H9 (cell line): ENCODE measurements around the gene SPEF2. TPM values are rescaled to one million over a fixed set of nuclear protein-coding genes. Genes with fewer than 3 reads are reported as not detected.

ENCODE experiments used
- DNase-seq: peaks from one replicate; pipeline ENCODE4 v3.0.0-alpha.2; 2017
- H2AFZ ChIP-seq: one replicate; pipeline ENCODE4 v1.6.1; 2013; ENCODE audit warnings: mild to moderate bottlenecking, low read length, control low read depth, moderate library complexity
- H2AK5ac ChIP-seq: 2 replicates; pipeline ENCODE4 v1.6.1; 2013; ENCODE audit warnings: low read length, control low read depth, mixed read lengths; ENCODE audit not compliant: insufficient read length
- H2BK120ac ChIP-seq: one replicate; pipeline ENCODE4 v1.6.1; 2013; ENCODE audit warnings: low read depth, mild to moderate bottlenecking, low read length, control low read depth, inconsistent platforms; ENCODE audit not compliant: poor library complexity, severe bottlenecking
- H2BK12ac ChIP-seq: 2 replicates; pipeline ENCODE4 v1.6.1; 2013; ENCODE audit warnings: low read length, control low read depth, mixed read lengths, low read depth; ENCODE audit not compliant: insufficient read length
- H2BK15ac ChIP-seq: 2 replicates; pipeline ENCODE4 v1.6.1; 2013; ENCODE audit warnings: low read depth, low read length, control low read depth
- H2BK20ac ChIP-seq: one replicate; pipeline ENCODE4 v1.6.1; 2013; ENCODE audit warnings: low read depth, mild to moderate bottlenecking, low read length, control low read depth, inconsistent platforms; ENCODE audit not compliant: poor library complexity, severe bottlenecking
- H2BK5ac ChIP-seq: 2 replicates; pipeline ENCODE4 v1.6.1; 2013; ENCODE audit warnings: low read length, control low read depth, mixed read lengths; ENCODE audit not compliant: insufficient read length
- H3K14ac ChIP-seq: 2 replicates; pipeline ENCODE4 v1.6.1; 2013; ENCODE audit warnings: low read length, control low read depth; ENCODE audit not compliant: insufficient read depth
- H3K18ac ChIP-seq: 2 replicates; pipeline ENCODE4 v1.6.1; 2013; ENCODE audit warnings: low read depth, mild to moderate bottlenecking, mixed read lengths, low read length, control low read depth; ENCODE audit not compliant: insufficient read length
- H3K23ac ChIP-seq: 2 replicates; pipeline ENCODE4 v1.6.1; 2013; ENCODE audit warnings: low read length, control low read depth, mixed read lengths, low read depth; ENCODE audit not compliant: insufficient read length
- H3K23me2 ChIP-seq: 2 replicates; pipeline ENCODE4 v1.6.1; 2013; ENCODE audit warnings: low read depth, mild to moderate bottlenecking, mixed read lengths, low read length, control low read depth; ENCODE audit not compliant: insufficient read length, poor library complexity, severe bottlenecking
- H3K27ac ChIP-seq: 2 replicates; pipeline ENCODE4 v1.5.1; 2013; ENCODE audit warnings: low read length, control low read depth, mixed read lengths, low read depth; ENCODE audit not compliant: insufficient read length
- H3K27me3 ChIP-seq: 2 replicates; pipeline ENCODE4 v1.6.1; 2013; ENCODE audit warnings: low read length, control low read depth, inconsistent platforms; ENCODE audit not compliant: insufficient read depth
- H3K4ac ChIP-seq: 2 replicates; pipeline ENCODE4 v1.6.1; 2013; ENCODE audit warnings: low read depth, mild to moderate bottlenecking, control low read depth, inconsistent platforms, low read length, moderate library complexity
- H3K4me1 ChIP-seq: 2 replicates; pipeline ENCODE4 v1.6.1; 2013; ENCODE audit warnings: low read length, control low read depth, inconsistent platforms; ENCODE audit not compliant: insufficient read depth
- H3K4me2 ChIP-seq: 2 replicates; pipeline ENCODE4 v1.6.1; 2013; ENCODE audit warnings: low read length, control low read depth, mixed read lengths; ENCODE audit not compliant: insufficient read length, insufficient read depth
- H3K56ac ChIP-seq: 2 replicates; pipeline ENCODE4 v1.6.1; 2013; ENCODE audit warnings: low read depth, mild to moderate bottlenecking, mixed read lengths, low read length, control low read depth; ENCODE audit not compliant: insufficient read length
- H3K79me1 ChIP-seq: 2 replicates; pipeline ENCODE4 v1.6.1; 2013; ENCODE audit warnings: low read depth, mild to moderate bottlenecking, moderate library complexity, low read length, control low read depth, inconsistent platforms; ENCODE audit not compliant: insufficient read depth, poor library complexity, severe bottlenecking
- H3K79me2 ChIP-seq: 2 replicates; pipeline ENCODE4 v1.6.1; 2013; ENCODE audit warnings: low read length, control low read depth, inconsistent platforms; ENCODE audit not compliant: insufficient read depth
- H3K9ac ChIP-seq: 2 replicates; pipeline ENCODE4 v1.6.1; 2013; ENCODE audit warnings: low read length, control low read depth, mixed read lengths; ENCODE audit not compliant: insufficient read length; ENCODE audit errors: extremely low read depth
- H3K9me3 ChIP-seq: one replicate; pipeline ENCODE4 v1.6.1; 2013; ENCODE audit warnings: low read depth, low read length, inconsistent platforms; ENCODE audit not compliant: control insufficient read depth
- H3T11ph ChIP-seq: one replicate; pipeline ENCODE4 v1.6.1; 2013; ENCODE audit warnings: mild to moderate bottlenecking, low read length, control low read depth, inconsistent platforms
- H4K20me1 ChIP-seq: one replicate; pipeline ENCODE4 v1.6.1; 2013; ENCODE audit not compliant: control insufficient read depth, insufficient read length, insufficient read depth
- H4K5ac ChIP-seq: 2 replicates; pipeline ENCODE4 v1.6.1; 2013; ENCODE audit warnings: low read depth, mild to moderate bottlenecking, mixed read lengths, low read length, control low read depth; ENCODE audit not compliant: insufficient read length
- H4K8ac ChIP-seq: replicated peaks from 2 replicates; pipeline ENCODE4 v1.6.1; 2013; ENCODE audit warnings: low read length, control low read depth, mixed read lengths, low read depth; ENCODE audit not compliant: insufficient read length
- H4K91ac ChIP-seq: 2 replicates; pipeline ENCODE4 v1.6.1; 2013; ENCODE audit warnings: low read depth, mild to moderate bottlenecking, moderate library complexity, mixed read lengths, low read length, control low read depth; ENCODE audit not compliant: insufficient read length
- H3K27ac Mint-ChIP-seq, 3 experiments: 2 replicates in 2 of 3; 3 replicates in 1 of 3; pipeline ENCODE4 v1.8.0; 2020 to 2021; ENCODE audit warnings: mixed read lengths in 3 of 3, mild to moderate bottlenecking in 1 of 3, moderate library complexity in 1 of 3
- H3K27me3 Mint-ChIP-seq: 2 replicates; pipeline ENCODE4 v1.8.0; 2021; ENCODE audit warnings: low read depth, mild to moderate bottlenecking, moderate library complexity, mixed read lengths
- H3K36me3 Mint-ChIP-seq, 3 experiments: 2 replicates in 2 of 3; 3 replicates in 1 of 3; pipeline ENCODE4 v1.8.0; 2020 to 2021; ENCODE audit warnings: low read depth in 3 of 3, mixed read lengths in 3 of 3; ENCODE audit not compliant: insufficient read depth in 1 of 3
- H3K4me1 Mint-ChIP-seq, 2 experiments: 2 replicates each; pipeline ENCODE4 v1.8.0; 2020; ENCODE audit warnings: mixed read lengths in 2 of 2
- H3K4me3 Mint-ChIP-seq, 2 experiments: 2 replicates in 1 of 2; 3 replicates in 1 of 2; pipeline ENCODE4 v1.8.0; 2020 to 2021; ENCODE audit warnings: mild to moderate bottlenecking in 2 of 2, mixed read lengths in 2 of 2, moderate library complexity in 1 of 2
- H3K9me3 Mint-ChIP-seq, 2 experiments: 2 replicates in 1 of 2; 3 replicates in 1 of 2; pipeline ENCODE4 v1.8.0; 2020; ENCODE audit warnings: mild to moderate bottlenecking in 2 of 2, mixed read lengths in 2 of 2, moderate library complexity in 1 of 2
- CTCF ChIP-seq: fragments of 200-600 bp; sonication (generic); conservative IDR thresholded peaks from 3 replicates; pipeline ENCODE4 v1.8.0; 2021; ENCODE audit warnings: antibody characterized with exemption, mild to moderate bottlenecking
- WGBS: extraction: QIAGEN DNeasy Blood & Tissue Kit; methylation state at CpG from one replicate; pipeline ENCODE4 v1.1.7; 2013; ENCODE audit warnings: missing lambda C conversion rate, low lambda C conversion rate, mixed read lengths; ENCODE audit not compliant: insufficient read length; ENCODE audit errors: extremely low coverage; 5-methylcytosine and 5-hydroxymethylcytosine counted together
- total RNA-seq: library from RNA; stranded (reverse); gene quantifications from 2 replicates; pipeline ENCODE4 v1.2.1, GENCODE V29; 2021

SPEF2 gene
- total RNA-seq, 1 experiment from 2014 or later: 1.0 TPM

GRCh38 chr5:35683466-35683865 lies 65.8 kb downstream of the SPEF2 start:
- H2BK15ac ChIP-seq: no peak overlapping the region
- no peak overlapping the region for H2BK5ac ChIP-seq
- TF ChIP-seq CTCF: no peak
- no peaks in the 10 kb centered on the region for H4K20me1 ChIP-seq
- H3K23ac ChIP-seq: no peak overlapping the region
- no peak overlapping the region for H4K91ac ChIP-seq
- no peak overlapping the region for H2BK20ac ChIP-seq
- no peak overlapping the region for H2BK12ac ChIP-seq
- no CpG with 5 or more reads among the region's 6 CpGs for WGBS
- DNase-seq: no peak
- no peaks in the 10 kb centered on the region for H3K27me3 ChIP-seq
- no peaks in the 10 kb centered on the region for H3K4me1 Mint-ChIP-seq
- H3K36me3 Mint-ChIP-seq: no peaks in the 10 kb centered on the region
- H4K8ac ChIP-seq: no peak overlapping the region
- no peak overlapping the region for H3K4ac ChIP-seq
- H3K14ac ChIP-seq: no peak overlapping the region
- no peak overlapping the region for H3K9ac ChIP-seq
- no peaks in the 10 kb centered on the region for H3K4me1 ChIP-seq
- no peak overlapping the region for H3K18ac ChIP-seq
- no peaks in the 10 kb centered on the region for H3K9me3 ChIP-seq
- no peaks in the 10 kb centered on the region for H3K23me2 ChIP-seq
- no peaks in the 10 kb centered on the region for H3K9me3 Mint-ChIP-seq
- no peak overlapping the region for H3K4me2 ChIP-seq
- no peak overlapping the region for H2AFZ ChIP-seq
- H3K4me3 Mint-ChIP-seq: no peak overlapping the region
- H3K79me2 ChIP-seq: no peaks in the 10 kb centered on the region
- H3K27ac Mint-ChIP-seq: no peak overlapping the region
- no peak overlapping the region for H3K56ac ChIP-seq
- H2AK5ac ChIP-seq: no peak overlapping the region
- H2BK120ac ChIP-seq: no peak overlapping the region
- H3K27me3 Mint-ChIP-seq: peaks cover 6% of the 10 kb centered on the region; the same call in 1 of the 2 replicates
- H3T11ph ChIP-seq: no peak overlapping the region
- no peak overlapping the region for H4K5ac ChIP-seq
- no peak overlapping the region for H3K27ac ChIP-seq
- H3K79me1 ChIP-seq: no peaks in the 10 kb centered on the region
